Spleen (tissue), 11 donors: Measurements from ENCODE around the gene MAPK10. TPM values are rescaled to one million over a fixed set of nuclear protein-coding genes. Genes with fewer than 3 reads are reported as not detected.

ENCODE experiments used
- DNase-seq: peaks from one replicate; pipeline ENCODE4 v3.0.0-alpha.2; 2020
- H3K27ac ChIP-seq, 8 donors: fragments of 200-600 bp; sonication (generic) in 7 of 8; 1 replicate in 4 of 8; 2 replicates in 4 of 8; pipeline versions ENCODE4 v1.5.0 to v1.8.0; 2016 to 2021; ENCODE audit warnings: inconsistent platforms in 4 of 8, mild to moderate bottlenecking in 4 of 8, moderate library complexity in 1 of 8
- H3K27me3 ChIP-seq, 7 donors: fragments of 200-600 bp; sonication (generic) in 6 of 7; replicated peaks in 1 of 7; 1 replicate in 4 of 7; 2 replicates in 3 of 7; pipeline versions ENCODE4 v1.5.0 to v1.8.0; 2016 to 2021; ENCODE audit warnings: inconsistent platforms in 3 of 7, mild to moderate bottlenecking in 1 of 7
- H3K36me3 ChIP-seq, 6 donors: fragments of 200-600 bp; sonication (generic) in 5 of 6; 1 replicate in 4 of 6; 2 replicates in 2 of 6; pipeline versions ENCODE4 v1.5.0 to v1.8.0; 2016 to 2021; ENCODE audit warnings: inconsistent platforms in 2 of 6
- H3K4me1 ChIP-seq, 6 donors: fragments of 200-600 bp; sonication (generic) in 5 of 6; 1 replicate in 3 of 6; 2 replicates in 3 of 6; pipeline versions ENCODE4 v1.5.0 to v1.8.0; 2016 to 2021; ENCODE audit warnings: inconsistent platforms in 3 of 6
- H3K4me3 ChIP-seq, 8 donors: fragments of 200-600 bp; sonication (generic) in 7 of 8; 1 replicate in 4 of 8; 2 replicates in 4 of 8; pipeline versions ENCODE4 v1.5.0 to v1.8.0; 2016 to 2021; ENCODE audit warnings: inconsistent platforms in 4 of 8, mild to moderate bottlenecking in 4 of 8, moderate library complexity in 2 of 8
- H3K9me3 ChIP-seq, 8 donors: fragments of 200-600 bp; sonication (generic) in 7 of 8; 1 replicate in 4 of 8; 2 replicates in 4 of 8; pipeline versions ENCODE4 v1.5.0 to v1.8.0; 2016 to 2021; ENCODE audit warnings: inconsistent platforms in 4 of 8
- POLR2A ChIP-seq, 3 donors: fragments of 450-650 bp; IDR thresholded peaks; one replicate each; pipeline ENCODE4 v1.5.1; 2017; ENCODE audit warnings: antibody characterized with exemption in 3 of 3, mild to moderate bottlenecking in 1 of 3
- POLR2AphosphoS5 ChIP-seq, 3 donors: sonication (generic); formaldehyde crosslinking; IDR thresholded peaks; one replicate each; pipeline ENCODE4 v1.5.1; 2017; ENCODE audit warnings: antibody characterized with exemption in 3 of 3
- WGBS, 5 donors: extraction: QIAGEN DNeasy Blood & Tissue Kit in 3 of 5; methylation state at CpG; one replicate each; pipeline versions ENCODE4 v1.1.5 to v1.1.7; 2013 to 2018; 5-methylcytosine and 5-hydroxymethylcytosine counted together
- intact Hi-C: fragments of 100-400 bp; cut with DNase I; formaldehyde crosslinking; loops from one replicate; pipeline ENCODE4 v1.15.0; 2023; ENCODE audit warnings: low total_unique reads
- polyA plus RNA-seq, 3 donors: library from polyadenylated mRNA; stranded (reverse); fragments of 200-250 nt; gene quantifications; one replicate each; pipeline ENCODE4 v1.2.1, GENCODE V29; 2013
- total RNA-seq, 7 donors: library from RNA; depleted of rRNA in 3 of 7; stranded (reverse); fragments of >200 nt in 3 of 7; fragmentation: NEBNext Ultra II Directional in 4 of 7; extraction: Animal tissue kit (Norgen Biotek cat#: 25700) in 4 of 7; gene quantifications; one replicate each; pipeline versions ENCODE4 v1.1.0 to v1.2.1, GENCODE V29; 2016 to 2021
- TF ChIP-seq, protein P1 (sequence below), 11 experiments: fragments of 200-600 bp in 7 of 11; fragments of 450-650 bp in 4 of 11; sonication (generic) in 4 of 11; IDR thresholded peaks in 8 of 11; conservative IDR thresholded peaks in 3 of 11; 1 replicate in 7 of 11; 2 replicates in 4 of 11; pipeline versions ENCODE4 v1.4.0 to v1.8.0; 2016 to 2021; ENCODE audit warnings: antibody characterized with exemption in 11 of 11, inconsistent platforms in 4 of 11, mild to moderate bottlenecking in 1 of 11
- donor health status: healthy with polysubstance abuse.
- donor health status: DM: no; HTN: no; CAD: no; lungs with moderate emphysema.
- donor health status: DM: no; HTN: no; CAD: no.
- donor health status: Bipolar disorder and iron deficiency.
- donor health status: healthy.
- donor health status: DM: no; HTN: no; CAD: no.
- donor health status: DM: yes; HTN: yes; CAD: no.

The MAPK10 gene
- total and polyA plus RNA-seq, 10 donors = 3.0 to 40.6 (median 15.2) TPM

- 22 to 36% (median 23%) methylated on average over 6 of the region's 6 CpGs for WGBS, 5 donors
- H3K27me3 ChIP-seq = no peaks in the 10 kb centered on the region
Observed at GRCh38 chr4:86386817-86387415, 27.1 kb upstream of the MAPK10 start.

DNA sequence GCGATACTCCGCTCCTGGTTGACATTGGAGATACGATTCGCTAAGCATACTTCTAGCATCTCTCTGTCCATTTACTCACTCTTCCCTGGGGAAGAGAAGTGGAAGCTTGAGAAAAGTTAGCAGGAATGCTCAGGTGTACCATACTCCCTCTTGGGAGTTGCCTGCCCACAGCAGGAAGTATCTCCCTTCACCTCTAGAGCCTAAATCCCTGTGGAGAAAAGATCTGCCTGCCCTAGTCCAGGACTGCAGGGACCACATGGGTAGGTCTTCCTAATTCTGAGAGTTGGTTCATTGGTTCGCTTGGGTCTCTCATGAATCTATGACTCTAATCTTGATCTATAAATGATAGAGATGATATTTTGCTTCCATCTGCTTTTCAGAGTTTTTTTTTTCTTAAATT is 26.3 kb upstream of the MAPK10 start:
- no peaks in the 10 kb centered on the region for H3K27me3 ChIP-seq
- H3K36me3 ChIP-seq = no peaks in the 10 kb centered on the region
- no peaks in the 10 kb centered on the region for H3K4me1 ChIP-seq
- no peaks in the 10 kb centered on the region for H3K9me3 ChIP-seq
- H3K27ac ChIP-seq = no peak overlapping the region
- TF ChIP-seq, protein P1, sequence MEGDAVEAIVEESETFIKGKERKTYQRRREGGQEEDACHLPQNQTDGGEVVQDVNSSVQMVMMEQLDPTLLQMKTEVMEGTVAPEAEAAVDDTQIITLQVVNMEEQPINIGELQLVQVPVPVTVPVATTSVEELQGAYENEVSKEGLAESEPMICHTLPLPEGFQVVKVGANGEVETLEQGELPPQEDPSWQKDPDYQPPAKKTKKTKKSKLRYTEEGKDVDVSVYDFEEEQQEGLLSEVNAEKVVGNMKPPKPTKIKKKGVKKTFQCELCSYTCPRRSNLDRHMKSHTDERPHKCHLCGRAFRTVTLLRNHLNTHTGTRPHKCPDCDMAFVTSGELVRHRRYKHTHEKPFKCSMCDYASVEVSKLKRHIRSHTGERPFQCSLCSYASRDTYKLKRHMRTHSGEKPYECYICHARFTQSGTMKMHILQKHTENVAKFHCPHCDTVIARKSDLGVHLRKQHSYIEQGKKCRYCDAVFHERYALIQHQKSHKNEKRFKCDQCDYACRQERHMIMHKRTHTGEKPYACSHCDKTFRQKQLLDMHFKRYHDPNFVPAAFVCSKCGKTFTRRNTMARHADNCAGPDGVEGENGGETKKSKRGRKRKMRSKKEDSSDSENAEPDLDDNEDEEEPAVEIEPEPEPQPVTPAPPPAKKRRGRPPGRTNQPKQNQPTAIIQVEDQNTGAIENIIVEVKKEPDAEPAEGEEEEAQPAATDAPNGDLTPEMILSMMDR (IDR thresholded peaks at IDR 0.05 in 8 of 11, conservative IDR thresholded peaks at IDR 0.05 in 3 of 11) = no peak
- no peak for TF ChIP-seq POLR2AphosphoS5 (IDR thresholded peaks at IDR 0.05)
- TF ChIP-seq POLR2A (IDR thresholded peaks at IDR 0.05) = no peak
- 94 to 97% (median 96%) methylated on average over 5 of the region's 5 CpGs for WGBS, 5 donors
- no peak overlapping the region for H3K4me3 ChIP-seq
- no peak for DNase-seq
- intact Hi-C loops = no loop called here

More at GRCh38 chr4:86386817-86387415, 27.1 kb upstream of the MAPK10 start:
- no peak overlapping the region for H3K27ac ChIP-seq
- no peaks in the 10 kb centered on the region for H3K9me3 ChIP-seq
- no peaks in the 10 kb centered on the region for H3K36me3 ChIP-seq
- DNase-seq = no peak
- no peaks in the 10 kb centered on the region for H3K4me1 ChIP-seq
- TF ChIP-seq POLR2A (IDR thresholded peaks at IDR 0.05) (no peak), POLR2AphosphoS5 (IDR thresholded peaks at IDR 0.05) (no peak)
- TF ChIP-seq, protein P1 (IDR thresholded peaks at IDR 0.05 in 8 of 11, conservative IDR thresholded peaks at IDR 0.05 in 3 of 11) = no peak
- H3K4me3 ChIP-seq = no peak overlapping the region
- intact Hi-C loops = no loop called here

GRCh38 chr4:86381431-86381830 is 21.6 kb upstream of the MAPK10 start:
- Histone ChIP-seq H3K4me3 (no peak overlapping the region), H3K27me3 (no peaks in the 10 kb centered on the region), H3K4me1 (no peaks in the 10 kb centered on the region), H3K27ac (no peak overlapping the region), H3K36me3 (no peaks in the 10 kb centered on the region), H3K9me3 (peaks cover 0 to 16% (median 0%) of the 10 kb centered on the region in 8 donors)
- WGBS, 5 donors = 75 to 87% (median 77%) methylated on average over 4 of the region's 4 CpGs
- intact Hi-C loops = no loop called here
- TF ChIP-seq POLR2A (IDR thresholded peaks at IDR 0.05) (no peak), POLR2AphosphoS5 (IDR thresholded peaks at IDR 0.05) (no peak)
- TF ChIP-seq, protein P1 (IDR thresholded peaks at IDR 0.05 in 8 of 11, conservative IDR thresholded peaks at IDR 0.05 in 3 of 11) = no peak
- no peak for DNase-seq

DNA sequence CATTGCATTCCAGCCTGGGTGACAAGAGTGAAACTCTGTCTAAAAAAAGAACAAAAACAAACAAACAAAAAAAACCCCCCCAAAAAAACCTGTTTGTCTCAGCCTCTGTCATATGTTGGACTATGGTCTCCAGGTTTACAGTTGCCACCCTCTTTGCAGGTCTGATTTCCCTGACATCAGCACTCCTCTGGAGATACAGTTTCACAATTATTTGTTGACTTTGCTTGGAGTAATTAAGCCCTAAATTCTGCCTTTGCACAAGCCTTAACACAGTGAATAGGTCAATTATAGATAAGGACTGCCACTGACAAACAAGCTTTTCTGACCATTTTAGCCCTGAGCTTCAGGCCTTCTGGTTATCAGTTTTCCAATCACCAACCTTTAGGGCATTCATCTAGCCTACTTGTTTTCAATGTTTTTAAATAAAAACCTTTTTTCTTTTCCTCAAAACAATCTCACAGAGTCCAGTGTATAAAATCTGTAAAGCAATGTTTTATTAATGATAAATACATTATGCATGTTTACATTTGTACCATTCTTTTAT is 20.4 kb upstream of the MAPK10 start:
- Histone ChIP-seq H3K27me3 (no peaks in the 10 kb centered on the region), H3K27ac (no peak overlapping the region), H3K36me3 (no peaks in the 10 kb centered on the region), H3K9me3 (peaks cover 0 to 16% (median 0%) of the 10 kb centered on the region in 8 donors), H3K4me1 (no peaks in the 10 kb centered on the region), H3K4me3 (no peak overlapping the region)
- no peak for DNase-seq
- intact Hi-C loops = no loop called here
- no peak for TF ChIP-seq POLR2A (IDR thresholded peaks at IDR 0.05)
- TF ChIP-seq, protein P1 (IDR thresholded peaks at IDR 0.05 in 8 of 11, conservative IDR thresholded peaks at IDR 0.05 in 3 of 11) = no peak
- TF ChIP-seq POLR2AphosphoS5 (IDR thresholded peaks at IDR 0.05) = no peak
